Activated T-helper 17 cell treated with anti-CD3 and anti-CD28 coated beads, Interleukin-2, amount 50 U/mL, for 72 hours (primary cell): ENCODE results near the gene SRCAP. TPM values are rescaled to one million over a fixed set of nuclear protein-coding genes. Genes with fewer than 3 reads are reported as not detected.

ENCODE experiments used
- ATAC-seq: fragments of 150-1000 bp; cut with Tn5 transposase; replicated peaks from 2 replicates; pipeline ENCODE4 v1.10.0; 2021; ENCODE audit warnings: mild to moderate bottlenecking, moderate library complexity
- H3K27ac Mint-ChIP-seq: one replicate; pipeline ENCODE4 v1.8.0; 2022; ENCODE audit warnings: mixed read lengths
- H3K27me3 Mint-ChIP-seq: one replicate; pipeline ENCODE4 v1.8.0; 2022; ENCODE audit warnings: mixed read lengths
- H3K36me3 Mint-ChIP-seq: one replicate; pipeline ENCODE4 v1.8.0; 2022; ENCODE audit warnings: low read depth, mild to moderate bottlenecking, mixed read lengths
- H3K4me1 Mint-ChIP-seq: one replicate; pipeline ENCODE4 v1.8.0; 2022; ENCODE audit warnings: mixed read lengths
- H3K4me3 Mint-ChIP-seq: one replicate; pipeline ENCODE4 v1.8.0; 2022; ENCODE audit warnings: mild to moderate bottlenecking, mixed read lengths
- H3K9me3 Mint-ChIP-seq: one replicate; pipeline ENCODE4 v1.8.0; 2022; ENCODE audit warnings: mixed read lengths
- total RNA-seq, 2 donors: library from RNA; stranded (reverse); gene quantifications; one replicate each; pipeline ENCODE4 v1.2.3, GENCODE V29; 2022

Gene SRCAP
- total RNA-seq, 2 donors from 2014 or later, result 63.6 to 86.7 TPM

- no peaks in the 10 kb centered on the region for H3K9me3 Mint-ChIP-seq
- peaks cover 98% of the 10 kb centered on the region for H3K36me3 Mint-ChIP-seq
- H3K4me1 Mint-ChIP-seq, result peaks cover 11% of the 10 kb centered on the region
- H3K27ac Mint-ChIP-seq, result peak overlapping the region; percentile 74
- no peak for ATAC-seq
- H3K4me3 Mint-ChIP-seq, result no peak overlapping the region
- H3K27me3 Mint-ChIP-seq, result no peaks in the 10 kb centered on the region
Observed at GRCh38 chr16:30724641-30725417, 25.9 kb downstream of the SRCAP start.

GRCh38 chr16:30725418-30725792, 26.4 kb downstream of the SRCAP start:
- Mint-ChIP-seq H3K4me1 (peaks cover 11% of the 10 kb centered on the region), H3K27ac (peak overlapping the region; percentile 25), H3K9me3 (no peaks in the 10 kb centered on the region), H3K4me3 (no peak overlapping the region), H3K36me3 (peaks cover 98% of the 10 kb centered on the region), H3K27me3 (no peaks in the 10 kb centered on the region)
- no peak for ATAC-seq

GRCh38 chr16:30728321-30728720, 29.4 kb downstream of the SRCAP start:
- H3K27ac Mint-ChIP-seq, result no peak overlapping the region
- peaks cover 98% of the 10 kb centered on the region for H3K36me3 Mint-ChIP-seq
- peaks cover 11% of the 10 kb centered on the region for H3K4me1 Mint-ChIP-seq

GRCh38 chr16:30728899-30729672, 30.1 kb downstream of the SRCAP start:
- peaks cover 98% of the 10 kb centered on the region for H3K36me3 Mint-ChIP-seq
- H3K27me3 Mint-ChIP-seq, result no peaks in the 10 kb centered on the region
- ATAC-seq, result no peak
- peaks cover 9% of the 10 kb centered on the region for H3K4me1 Mint-ChIP-seq
- H3K9me3 Mint-ChIP-seq, result no peaks in the 10 kb centered on the region
- no peak overlapping the region for H3K4me3 Mint-ChIP-seq
- H3K27ac Mint-ChIP-seq, result no peak overlapping the region

More at GRCh38 chr16:30728321-30728720, 29.4 kb downstream of the SRCAP start:
- Mint-ChIP-seq H3K27me3 (no peaks in the 10 kb centered on the region), H3K9me3 (no peaks in the 10 kb centered on the region), H3K4me3 (no peak overlapping the region)
- no peak for ATAC-seq

- H3K36me3 Mint-ChIP-seq, result peaks cover 98% of the 10 kb centered on the region
- no peaks in the 10 kb centered on the region for H3K9me3 Mint-ChIP-seq
- no peaks in the 10 kb centered on the region for H3K27me3 Mint-ChIP-seq
- peak; percentile 64 for ATAC-seq
- no peaks in the 10 kb centered on the region for H3K4me1 Mint-ChIP-seq
- no peak overlapping the region for H3K27ac Mint-ChIP-seq
- H3K4me3 Mint-ChIP-seq, result no peak overlapping the region
Observed at GRCh38 chr16:30731411-30731810, 32.4 kb downstream of the SRCAP start.

GRCh38 chr16:30736995-30737793, 38.2 kb downstream of the SRCAP start:
- Mint-ChIP-seq H3K27ac (peak overlapping the region; percentile 63), H3K4me3 (no peak overlapping the region), H3K4me1 (peaks cover 16% of the 10 kb centered on the region), H3K27me3 (no peaks in the 10 kb centered on the region), H3K36me3 (peaks cover 95% of the 10 kb centered on the region), H3K9me3 (no peaks in the 10 kb centered on the region)
- ATAC-seq, result no peak

- no peaks in the 10 kb centered on the region for H3K27me3 Mint-ChIP-seq
- H3K27ac Mint-ChIP-seq, result peak overlapping the region; percentile 63
- peaks cover 16% of the 10 kb centered on the region for H3K4me1 Mint-ChIP-seq
- H3K9me3 Mint-ChIP-seq, result no peaks in the 10 kb centered on the region
- H3K36me3 Mint-ChIP-seq, result peaks cover 90% of the 10 kb centered on the region
- no peak for ATAC-seq
- no peak overlapping the region for H3K4me3 Mint-ChIP-seq
Observed at GRCh38 chr16:30737794-30738648, 39.0 kb downstream of the SRCAP start.

GRCh38 chr16:30738984-30739951, 40.3 kb downstream of the SRCAP start:
- Mint-ChIP-seq H3K27ac (no peak overlapping the region), H3K4me3 (no peak overlapping the region), H3K9me3 (no peaks in the 10 kb centered on the region), H3K27me3 (no peaks in the 10 kb centered on the region), H3K4me1 (peaks cover 16% of the 10 kb centered on the region), H3K36me3 (peaks cover 90% of the 10 kb centered on the region)
- ATAC-seq, result no peak

GRCh38 chr16:30740364-30741251, 41.6 kb downstream of the SRCAP start:
- ATAC-seq, result peak; percentile 92
- peak overlapping the region; percentile 7 for H3K4me3 Mint-ChIP-seq
- peak overlapping the region; percentile 75 for H3K27ac Mint-ChIP-seq
- no peaks in the 10 kb centered on the region for H3K9me3 Mint-ChIP-seq
- no peaks in the 10 kb centered on the region for H3K27me3 Mint-ChIP-seq
- H3K4me1 Mint-ChIP-seq, result peaks cover 16% of the 10 kb centered on the region
- H3K36me3 Mint-ChIP-seq, result peaks cover 89% of the 10 kb centered on the region

GRCh38 chr16:30741461-30741914, 42.5 kb downstream of the SRCAP start:
- H3K36me3 Mint-ChIP-seq, result peaks cover 80% of the 10 kb centered on the region
- H3K4me1 Mint-ChIP-seq, result peaks cover 16% of the 10 kb centered on the region
- no peak overlapping the region for H3K4me3 Mint-ChIP-seq
- H3K9me3 Mint-ChIP-seq, result no peaks in the 10 kb centered on the region
- no peaks in the 10 kb centered on the region for H3K27me3 Mint-ChIP-seq
- ATAC-seq, result no peak
- H3K27ac Mint-ChIP-seq, result peak overlapping the region; percentile 75

- no peak for ATAC-seq
- Mint-ChIP-seq H3K4me1 (peaks cover 21% of the 10 kb centered on the region), H3K27me3 (no peaks in the 10 kb centered on the region), H3K4me3 (no peak overlapping the region), H3K36me3 (peaks cover 66% of the 10 kb centered on the region), H3K9me3 (no peaks in the 10 kb centered on the region), H3K27ac (peak overlapping the region; percentile 30)
Observed at GRCh38 chr16:30743716-30744115, 44.7 kb downstream of the SRCAP start.

- H3K27ac Mint-ChIP-seq, result no peak overlapping the region
- H3K27me3 Mint-ChIP-seq, result no peaks in the 10 kb centered on the region
- H3K36me3 Mint-ChIP-seq, result peaks cover 64% of the 10 kb centered on the region
- H3K4me3 Mint-ChIP-seq, result no peak overlapping the region
- H3K9me3 Mint-ChIP-seq, result no peaks in the 10 kb centered on the region
- peaks cover 21% of the 10 kb centered on the region for H3K4me1 Mint-ChIP-seq
- no peak for ATAC-seq
Observed at GRCh38 chr16:30744183-30744582, 45.2 kb downstream of the SRCAP start.
